GM19467 (cell line): ENCODE data around the gene SHOC2.
"Not testable (repeated sequence)": the region's sequence is repeated elsewhere in the genome, so short reads cannot be mapped to it uniquely, and the experiment has no call there.

Source experiments
- ATAC-seq: cut with Tn5 transposase; IDR thresholded peaks from one replicate; pipeline ENCODE4 v1.9.1; 2021; ENCODE audit warnings: mild to moderate bottlenecking, moderate library complexity; ENCODE audit not compliant: unreplicated experiment

Gene SHOC2

GRCh38 chr10:110901954-110902819 is 17.2 kb upstream of the SHOC2 start:
- ATAC-seq = no peak

- no peak for ATAC-seq
These were observed 15.8 kb upstream of the SHOC2 start for GRCh38 chr10:110903280-110904278.

- ATAC-seq = no peak
These were observed 9.3 kb upstream of the SHOC2 start for GRCh38 chr10:110910138-110910537.

GRCh38 chr10:110912374-110912773 is 7.0 kb upstream of the SHOC2 start:
- ATAC-seq = no peak

- no peak for ATAC-seq
These were observed 5.0 kb upstream of the SHOC2 start for GRCh38 chr10:110914431-110914830.

- ATAC-seq = no peak
These were observed 4.4 kb upstream of the SHOC2 start for GRCh38 chr10:110915035-110915434.

- not testable (repeated sequence) for ATAC-seq
These were observed 3.8 kb upstream of the SHOC2 start for GRCh38 chr10:110915600-110915999.

- no peak for ATAC-seq
These were observed 2.7 kb upstream of the SHOC2 start for GRCh38 chr10:110916554-110917346.

GRCh38 chr10:110918269-110918642 is 1.1 kb upstream of the SHOC2 start:
- no peak for ATAC-seq

GRCh38 chr10:110918643-110919348 is 608 bp upstream of the SHOC2 start, which contains the start of gene BBIP1:
Gene BBIP1 (minus strand): TSS chr10:110919180. CDS start chr10:110918157, 1,023 bp downstream.
- ATAC-seq = peak; percentile 86

GRCh38 chr10:110919971-110920881 is 822 bp downstream of the SHOC2 start:
- ATAC-seq = peak; percentile 24

GRCh38 chr10:110923856-110924493 is 4.6 kb downstream of the SHOC2 start:
- no peak for ATAC-seq

GRCh38 chr10:110927461-110927860 is 8.1 kb downstream of the SHOC2 start:
- no peak for ATAC-seq

- no peak for ATAC-seq
These were observed 12.5 kb downstream of the SHOC2 start for GRCh38 chr10:110931769-110932381.

- ATAC-seq = no peak
These were observed 13.2 kb downstream of the SHOC2 start for GRCh38 chr10:110932505-110933180.

GRCh38 chr10:110936757-110937156 is 17.4 kb downstream of the SHOC2 start:
- ATAC-seq = no peak

- no peak for ATAC-seq
These were observed 20.0 kb downstream of the SHOC2 start for GRCh38 chr10:110939419-110939818.
